Heart left ventricle (tissue), 13 donors: ENCODE measurements around the gene MTMR2.

Experiments
- CTCF ChIP-seq, 12 donors: fragments of 200-600 bp; sonication (generic) in 4 of 12; IDR thresholded peaks; one replicate each; pipeline versions ENCODE4 v1.5.0 to v1.8.0; 2018 to 2022; ENCODE audit warnings: antibody characterized with exemption in 12 of 12, mild to moderate bottlenecking in 5 of 12
- POLR2A ChIP-seq, 2 donors: fragments of 450-650 bp; IDR thresholded peaks; one replicate each; pipeline ENCODE4 v1.6.1; 2017; ENCODE audit warnings: antibody characterized with exemption in 2 of 2, mild to moderate bottlenecking in 2 of 2, moderate library complexity in 2 of 2
- donor health status: ischemic (EF 13 %, LVEDD 7.1; RV severe dilation, severe dysfunction).
- donor health status: DM: no; HTN: yes; CAD: no.
- donor health status: DM: no; HTN: no; CAD: no.
- donor health status: ischemic (EF 25% LVEDD 6.9; RV normal size, moderate dysfunction).
- donor health status: ischemic (EF 25% LVEDD 5.7; RV mildly dilated, moderate dysfunction).
- donor health status: ischemic (EF 35%, LVEDD 5.7; RV mildly dilated, moderate dysfunction).
- donor health status: nonischemic (EF 11% LVEDD 7.7; RV severe dilation, severe dysfunction).
- donor health status: DM: yes; HTN: yes; CAD: no.
- donor health status: PGD.
- donor health status: ischemic (EF 29% LVEDD 5.4; RV normal size, mild dysfunction).
- donor health status: nonischemic (EF 23%, LVEDD 6.1; RV moderate dilation, normal function).

- no peak for TF ChIP-seq CTCF (IDR thresholded peaks at IDR 0.05)
- TF ChIP-seq POLR2A (IDR thresholded peaks at IDR 0.05) = no peak
Observed at GRCh38 chr11:95833378-95833777, 90.5 kb downstream of the MTMR2 start.
